ENCODE measurements around the gene TSC22D2. TPM values are rescaled to one million over a fixed set of nuclear protein-coding genes. Genes with fewer than 3 reads are reported as not detected.

The TSC22D2 gene
- total and polyA plus RNA-seq, 10 of the 15 experiments (the other 5 are each of a cell fraction or from before 2014, with no cell fraction given), result 7.4 to 19.4 (median 10.9) TPM

GRCh38 chr3:150436161-150436560 is 28.1 kb downstream of the TSC22D2 start (continued):
- no peak for TF ChIP-seq TBL1XR1 (IDR thresholded peaks at IDR 0.05; ENCODE audit: low read depth, low read length)
- TF ChIP-seq MTA2 (IDR thresholded peaks at IDR 0.05; ENCODE audit: low read depth), result no peak
- no peak for TF ChIP-seq ZNF207 (IDR thresholded peaks at IDR 0.05; ENCODE audit: borderline replicate concordance)
- TF ChIP-seq ZSCAN29 (IDR thresholded peaks at IDR 0.05), result no peak

GRCh38 chr3:150439657-150440056 is 31.6 kb downstream of the TSC22D2 start:
- WGBS (ENCODE audit: insufficient coverage, insufficient replicate concordance, low lambda C conversion rate, missing lambda C conversion rate), result 82% methylated on average over 3 of the region's 3 CpGs
- BruUV-seq (replicated peaks), result no TSS peak
- no peak for FAIRE-seq

More at GRCh38 chr3:150439657-150440056, 31.6 kb downstream of the TSC22D2 start:
- H3K4me2 ChIP-seq (ENCODE audit: control insufficient read depth, insufficient read depth), result no peak overlapping the region
- no peaks in the 10 kb centered on the region for H3K4me1 ChIP-seq (ENCODE audit: control insufficient read depth, insufficient read depth, low read length)
- SMC1A ChIA-PET (ENCODE audit: uncharacterized antibody, unreplicated experiment), result interaction anchor here (1.2 to 1.4 kb wide), 4 partner anchors 13 to 32 kb away, joined by 3 to 4 read pairs (median 4); no protein-coding TSS in a partner anchor
- DNase-seq (ENCODE audit: low read depth, low spot score) (no peak), ATAC-seq (no peak)
- H3K4me3 ChIP-seq, result no peak overlapping the region
- peaks cover 0 to 3% of the 10 kb centered on the region in 2 experiments; a peak in 2 of 4 replicates for H3K36me3 ChIP-seq (ENCODE audit: control insufficient read depth in 2 of 2, insufficient read depth in 2 of 2, low read length in 1 of 2)
- intact Hi-C loops (cut with micrococcal nuclease; ENCODE audit: unreplicated experiment), result no loop called here
- RAD21 ChIA-PET (ENCODE audit: unreplicated experiment), result no interaction called here
- no peak for TF ChIP-seq HDGF (IDR thresholded peaks at IDR 0.05)
- TF ChIP-seq POLR2AphosphoS2 (IDR thresholded peaks at IDR 0.05; ENCODE audit: low read depth, low read length), result no peak
- TF ChIP-seq MEF2A (IDR thresholded peaks at IDR 0.05; ENCODE audit: insufficient read depth, low read depth, low read length), result no peak
- TF ChIP-seq MTA2 (IDR thresholded peaks at IDR 0.05; ENCODE audit: low read depth), result no peak
- TF ChIP-seq IRF4 (IDR thresholded peaks at IDR 0.05; ENCODE audit: low read depth, low read length), result no peak
- no peak for TF ChIP-seq RCOR1 (conservative IDR thresholded peaks at IDR 0.05; ENCODE audit: low read depth, low read length)
- no peak for TF ChIP-seq CHD2 (IDR thresholded peaks at IDR 0.05; ENCODE audit: borderline replicate concordance, low read depth, low read length)
- TF ChIP-seq GABPA (IDR thresholded peaks at IDR 0.05; ENCODE audit: low read depth), result no peak
- TF ChIP-seq NFXL1 (IDR thresholded peaks at IDR 0.05; ENCODE audit: borderline replicate concordance), result no peak
- no peak for TF ChIP-seq CEBPZ (IDR thresholded peaks at IDR 0.05; ENCODE audit: low read depth, low read length)
- H3K9me3 ChIP-seq (replicated peaks; ENCODE audit: control insufficient read depth, insufficient read depth, low read length), result no peaks in the 10 kb centered on the region; the same call in 2 of the 3 replicates
- no peaks in the 10 kb centered on the region for H4K20me1 ChIP-seq (ENCODE audit: control insufficient read depth, insufficient read depth)
- CTCF ChIA-PET, result interaction anchor here (1.0 to 1.7 kb wide), 4 partner anchors 9 to 909 kb away, joined by 3 to 4 read pairs (median 3); no protein-coding TSS in a partner anchor
- no peaks in the 10 kb centered on the region for H3K27me3 ChIP-seq (replicated peaks in 1 of 2; ENCODE audit: control insufficient read depth in 2 of 2, insufficient read depth in 2 of 2, low read length in 1 of 2)
- H3K79me2 ChIP-seq (ENCODE audit: control insufficient read depth, insufficient read depth, low read length), result peaks cover 5% of the 10 kb centered on the region
- in situ Hi-C loops (cut with MboI), result no loop called here
- H2AFZ ChIP-seq (ENCODE audit: control insufficient read depth, low read depth, low read length), result no peak overlapping the region
- H3K27ac ChIP-seq (ENCODE audit: control insufficient read depth, insufficient read depth), result no peak overlapping the region
- H3K9ac ChIP-seq (ENCODE audit: control insufficient read depth, insufficient read depth, low read length), result no peak overlapping the region
- POLR2A ChIA-PET, result no interaction called here

Data from GM12878 (cell line).